Cardiac muscle cell (in vitro differentiated cells and primary cell): ENCODE measurements around the gene YTHDC2. TPM values are rescaled to one million over a fixed set of nuclear protein-coding genes. Genes with fewer than 3 reads are reported as not detected.

ENCODE experiments used
- DNase-seq, 2 donors: peaks; one replicate each; pipeline versions ENCODE4 v3.0.0 to v3.0.0-alpha.2; 2010 to 2017; ENCODE audit warnings: low read depth in 1 of 2, low spot score in 1 of 2
- H3K27ac ChIP-seq: fragments of 200-600 bp; sonication (generic); 2 replicates; pipeline ENCODE4 v1.5.1; 2016
- H3K27me3 ChIP-seq: fragments of 200-600 bp; sonication (generic); 2 replicates; pipeline ENCODE4 v1.6.0; 2016; ENCODE audit warnings: control low read depth
- H3K36me3 ChIP-seq: fragments of 200-600 bp; sonication (generic); 2 replicates; pipeline ENCODE4 v1.5.1; 2016; ENCODE audit warnings: control low read depth
- H3K4me1 ChIP-seq: fragments of 200-600 bp; sonication (generic); 2 replicates; pipeline ENCODE4 v1.8.1; 2017; ENCODE audit warnings: low read depth, mild to moderate bottlenecking, mixed run types
- H3K4me3 ChIP-seq: fragments of 200-600 bp; sonication (generic); 2 replicates; pipeline ENCODE4 v1.5.1; 2016; ENCODE audit warnings: mild to moderate bottlenecking
- H3K9me3 ChIP-seq: fragments of 200-600 bp; sonication (generic); 2 replicates; pipeline ENCODE4 v1.5.1; 2017; ENCODE audit warnings: low read depth, mild to moderate bottlenecking, control low read depth
- CTCF ChIP-seq: IDR thresholded peaks from 2 replicates; pipeline ENCODE4 v1.5.1; 2012; ENCODE audit warnings: low read depth, mild to moderate bottlenecking, low read length
- polyA plus RNA-seq: library from polyadenylated mRNA; unstranded; fragments of >200 nt; fragmentation: Nextera tagmentation; extraction: Ambion mirVana; gene quantifications from 2 replicates; pipeline ENCODE4 v1.2.1, GENCODE V29; 2016
- total RNA-seq: library from RNA; depleted of rRNA; stranded (reverse); fragments of >200 nt; gene quantifications from 2 replicates; pipeline ENCODE4 v1.2.3, GENCODE V29; 2016

YTHDC2 gene
- total and polyA plus RNA-seq, 2 experiments from 2014 or later, result 11.2 to 16.1 TPM

- Histone ChIP-seq H3K9me3 (no peaks in the 10 kb centered on the region), H3K27me3 (no peaks in the 10 kb centered on the region), H3K4me1 (no peaks in the 10 kb centered on the region), H3K36me3 (no peaks in the 10 kb centered on the region), H3K27ac (no peak overlapping the region), H3K4me3 (no peak overlapping the region)
- TF ChIP-seq CTCF, result no peak
- DNase-seq, result peak in 1 of 2 donors; percentile 86
Measured at GRCh38 chr5:113574417-113574816, 60.9 kb downstream of the YTHDC2 start.

DNA sequence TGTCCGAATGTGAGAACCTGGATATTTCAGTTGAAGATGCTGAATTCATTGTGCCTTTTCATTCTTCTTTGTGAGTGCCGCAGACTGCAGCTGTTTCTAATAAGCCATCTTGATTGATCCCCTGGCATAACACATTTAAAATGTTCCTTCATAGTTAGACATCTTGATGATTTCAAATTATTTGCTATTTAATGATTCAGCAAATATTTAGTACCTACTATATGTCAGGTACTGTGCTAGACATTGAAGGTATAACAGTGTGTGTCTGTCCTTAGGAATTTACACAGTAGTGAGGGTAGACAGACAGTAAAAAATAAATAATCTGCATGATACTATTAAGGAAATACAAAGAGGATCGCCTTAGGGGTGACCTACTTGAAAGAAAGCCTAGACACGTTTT is 61.6 kb downstream of the YTHDC2 start:
- Histone ChIP-seq H3K4me3 (no peak overlapping the region), H3K27ac (no peak overlapping the region), H3K27me3 (no peaks in the 10 kb centered on the region), H3K9me3 (no peaks in the 10 kb centered on the region), H3K4me1 (no peaks in the 10 kb centered on the region), H3K36me3 (no peaks in the 10 kb centered on the region)
- DNase-seq, result no peak
- TF ChIP-seq CTCF, result no peak

DNA sequence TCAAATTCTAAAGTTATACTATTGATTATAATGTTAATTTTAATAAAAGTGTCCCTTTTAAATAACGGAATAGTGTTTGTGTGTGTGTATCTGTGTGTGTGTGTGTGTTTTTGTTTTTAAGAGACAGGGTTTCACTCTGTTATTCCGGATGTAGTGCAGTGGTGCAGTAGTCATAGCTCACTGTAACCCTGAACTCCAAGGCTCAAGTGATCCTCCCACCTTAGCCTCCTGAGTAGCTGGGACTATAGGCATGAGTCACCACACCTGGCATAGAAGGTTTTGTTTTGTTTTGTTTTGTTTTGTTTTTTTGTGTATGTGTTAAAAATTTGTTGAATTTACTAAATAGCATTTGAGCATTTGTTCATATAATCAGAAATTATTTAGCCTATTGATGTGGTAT is 64.6 kb downstream of the YTHDC2 start:
- Histone ChIP-seq H3K9me3 (no peaks in the 10 kb centered on the region), H3K27ac (no peak overlapping the region), H3K27me3 (no peaks in the 10 kb centered on the region), H3K4me3 (no peak overlapping the region), H3K36me3 (peaks cover 7% of the 10 kb centered on the region), H3K4me1 (no peaks in the 10 kb centered on the region)
- no peak for DNase-seq
- TF ChIP-seq CTCF, result no peak

DNA sequence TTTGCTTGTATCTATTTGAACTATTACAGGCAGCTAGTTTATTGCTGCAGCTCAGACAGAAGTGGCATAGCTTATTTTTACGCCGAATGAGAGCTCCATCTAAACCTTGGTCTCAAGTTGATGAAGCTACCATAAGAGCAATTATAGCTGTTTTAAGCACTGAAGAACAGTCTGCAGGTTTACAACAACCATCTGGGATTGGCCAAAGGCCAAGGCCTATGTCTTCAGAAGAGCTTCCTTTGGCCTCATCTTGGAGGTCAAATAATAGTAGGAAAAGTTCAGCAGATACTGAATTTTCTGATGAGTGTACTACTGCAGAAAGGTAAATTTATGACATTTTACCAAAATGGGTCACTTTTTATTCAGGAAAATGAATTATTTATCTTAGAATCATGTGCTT is 67.9 kb downstream of the YTHDC2 start:
- H3K27ac ChIP-seq, result no peak overlapping the region
- peaks cover 17% of the 10 kb centered on the region for H3K36me3 ChIP-seq
- H3K9me3 ChIP-seq, result no peaks in the 10 kb centered on the region
- no peak overlapping the region for H3K4me3 ChIP-seq
- no peaks in the 10 kb centered on the region for H3K27me3 ChIP-seq
- H3K4me1 ChIP-seq, result no peaks in the 10 kb centered on the region
- TF ChIP-seq CTCF, result no peak
- DNase-seq, result peak in 1 of 2 donors; percentile 20

- no peak for TF ChIP-seq CTCF
- no peak overlapping the region for H3K4me3 ChIP-seq
- peaks cover 5% of the 10 kb centered on the region for H3K36me3 ChIP-seq
- H3K27me3 ChIP-seq, result no peaks in the 10 kb centered on the region
- DNase-seq, result no peak
- H3K27ac ChIP-seq, result no peak overlapping the region
- no peaks in the 10 kb centered on the region for H3K4me1 ChIP-seq
- no peaks in the 10 kb centered on the region for H3K9me3 ChIP-seq
Measured at GRCh38 chr5:113598150-113598549, 84.7 kb downstream of the YTHDC2 start.

DNA sequence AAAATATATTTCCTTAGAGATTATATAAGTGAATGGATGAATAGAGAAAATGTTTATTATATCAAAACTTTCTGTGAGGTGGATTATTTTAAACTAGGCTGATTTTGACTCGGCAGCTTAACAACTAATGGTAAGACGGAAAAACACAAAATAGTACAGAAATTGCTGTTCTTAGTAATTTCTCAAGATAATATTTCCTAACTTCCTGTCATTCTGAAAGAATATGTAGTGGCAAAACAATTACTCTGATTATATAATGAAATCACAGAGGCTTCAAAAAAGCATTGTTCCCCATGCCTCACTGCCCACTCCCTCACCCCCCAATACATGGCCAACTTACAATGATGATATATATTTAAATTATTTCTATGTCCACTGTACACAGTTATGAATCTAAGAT is 85.4 kb downstream of the YTHDC2 start:
- DNase-seq, result no peak
- Histone ChIP-seq H3K27me3 (no peaks in the 10 kb centered on the region), H3K9me3 (no peaks in the 10 kb centered on the region), H3K4me1 (no peaks in the 10 kb centered on the region), H3K36me3 (no peaks in the 10 kb centered on the region), H3K27ac (no peak overlapping the region), H3K4me3 (no peak overlapping the region)
- TF ChIP-seq CTCF, result no peak
